Stomach (tissue), 9 donors: Measurements from ENCODE around the gene MSI2. TPM values are rescaled to one million over a fixed set of nuclear protein-coding genes. Genes with fewer than 3 reads are reported as not detected.

ENCODE experiments used
- DNase-seq, 2 donors: peaks; one replicate each; pipeline versions ENCODE4 v3.0.0 to v3.0.0-alpha.2; 2013 to 2019
- H3K27ac ChIP-seq, 5 donors: fragments of 200-600 bp in 4 of 5; sonication (generic) in 4 of 5; one replicate each; pipeline ENCODE4 v1.5.1; 2013 to 2019; ENCODE audit warnings: mild to moderate bottlenecking in 1 of 5, moderate library complexity in 1 of 5
- H3K27me3 ChIP-seq, 3 donors: fragments of 200-600 bp; sonication (generic); one replicate each; pipeline ENCODE4 v1.5.1; 2017 to 2019; ENCODE audit warnings: mixed run types in 1 of 3
- H3K36me3 ChIP-seq, 4 donors: fragments of 200-600 bp; sonication (generic); 1 replicate in 3 of 4; 2 replicates in 1 of 4; pipeline ENCODE4 v1.5.1; 2016 to 2019
- H3K4me1 ChIP-seq, 4 donors: fragments of 200-600 bp; sonication (generic); one replicate each; pipeline ENCODE4 v1.5.1; 2016 to 2019
- H3K4me3 ChIP-seq, 4 donors: fragments of 200-600 bp; sonication (generic) in 3 of 4; one replicate each; pipeline ENCODE4 v1.5.1; 2016 to 2019; ENCODE audit warnings: mild to moderate bottlenecking in 1 of 4
- H3K9me3 ChIP-seq, 4 donors: fragments of 200-600 bp; sonication (generic); one replicate each; pipeline ENCODE4 v1.5.1; 2016 to 2019
- EP300 ChIP-seq: sonication (generic); formaldehyde crosslinking; IDR thresholded peaks from one replicate; pipeline ENCODE4 v1.6.1; 2017; ENCODE audit warnings: antibody characterized with exemption
- POLR2A ChIP-seq, 4 donors: fragments of 450-650 bp; IDR thresholded peaks; one replicate each; pipeline ENCODE4 v1.6.1; 2016; ENCODE audit warnings: antibody characterized with exemption in 4 of 4, control low read depth in 2 of 4, mild to moderate bottlenecking in 1 of 4, moderate library complexity in 1 of 4
- POLR2AphosphoS5 ChIP-seq, 3 donors: sonication (generic); formaldehyde crosslinking; IDR thresholded peaks; one replicate each; pipeline ENCODE4 v1.6.1; 2016; ENCODE audit warnings: antibody characterized with exemption in 3 of 3
- WGBS, 5 donors: extraction: QIAGEN DNeasy Blood & Tissue Kit in 3 of 5; methylation state at CpG; one replicate each; pipeline versions ENCODE4 v1.1.5 to v1.1.7; 2013 to 2018; 5-methylcytosine and 5-hydroxymethylcytosine counted together
- intact Hi-C: fragments of 100-400 bp; cut with DNase I; formaldehyde crosslinking; loops from one replicate; pipeline ENCODE4 v1.15.1; 2023; ENCODE audit warnings: low total_unique reads
- polyA plus RNA-seq, 3 donors: library from polyadenylated mRNA; stranded (reverse); fragments of 200-250 nt; gene quantifications; one replicate each; pipeline ENCODE4 v1.2.3, GENCODE V29; 2013
- total RNA-seq, 5 donors: library from RNA; depleted of rRNA; stranded (reverse); fragments of >200 nt; gene quantifications; one replicate each; pipeline versions ENCODE4 v1.1.0 to v1.2.3, GENCODE V29; 2014 to 2016
- TF ChIP-seq, protein P1 (sequence below), 7 experiments: fragments of 450-650 bp in 4 of 7; fragments of 200-600 bp in 3 of 7; sonication (generic) in 3 of 7; IDR thresholded peaks; one replicate each; pipeline ENCODE4 v1.5.1; 2016 to 2019; ENCODE audit warnings: antibody characterized with exemption in 7 of 7, control low read depth in 2 of 7, mild to moderate bottlenecking in 1 of 7
- donor health status: healthy with polysubstance abuse.
- donor health status: Bipolar disorder and iron deficiency.
- donor health status: healthy.

MSI2 gene
- total and polyA plus RNA-seq, 8 donors, result 8.3 to 72.4 (median 22.9) TPM

DNA sequence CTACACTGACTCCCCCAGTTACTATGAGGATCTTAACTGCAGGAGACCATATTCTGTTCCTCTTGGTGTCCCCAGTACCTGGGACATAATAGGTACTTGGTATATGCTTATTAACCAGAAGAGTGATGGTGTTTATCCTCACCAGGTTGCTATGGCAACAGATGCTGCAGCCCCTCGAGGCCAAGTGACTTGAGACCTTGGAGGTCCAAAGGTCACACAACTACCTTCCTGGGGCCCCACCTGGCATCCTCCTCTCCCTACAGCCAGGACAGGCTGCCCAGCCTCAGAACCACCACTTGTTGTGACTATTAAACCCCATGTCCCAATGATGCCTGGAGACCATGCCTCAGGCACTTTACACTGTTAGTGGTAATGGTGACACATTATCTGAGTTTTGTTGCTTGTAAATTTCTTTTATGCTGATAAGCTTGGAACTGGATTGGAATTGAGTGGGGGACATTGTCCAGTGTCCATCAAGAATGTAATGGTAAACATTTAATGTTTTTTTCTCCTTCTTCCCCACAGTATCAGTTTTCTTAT is 299.4 kb downstream of the MSI2 start:
- peaks cover 7 to 28% (median 14%) of the 10 kb centered on the region in 4 donors for H3K4me1 ChIP-seq
- no peak for DNase-seq
- TF ChIP-seq, protein P1, sequence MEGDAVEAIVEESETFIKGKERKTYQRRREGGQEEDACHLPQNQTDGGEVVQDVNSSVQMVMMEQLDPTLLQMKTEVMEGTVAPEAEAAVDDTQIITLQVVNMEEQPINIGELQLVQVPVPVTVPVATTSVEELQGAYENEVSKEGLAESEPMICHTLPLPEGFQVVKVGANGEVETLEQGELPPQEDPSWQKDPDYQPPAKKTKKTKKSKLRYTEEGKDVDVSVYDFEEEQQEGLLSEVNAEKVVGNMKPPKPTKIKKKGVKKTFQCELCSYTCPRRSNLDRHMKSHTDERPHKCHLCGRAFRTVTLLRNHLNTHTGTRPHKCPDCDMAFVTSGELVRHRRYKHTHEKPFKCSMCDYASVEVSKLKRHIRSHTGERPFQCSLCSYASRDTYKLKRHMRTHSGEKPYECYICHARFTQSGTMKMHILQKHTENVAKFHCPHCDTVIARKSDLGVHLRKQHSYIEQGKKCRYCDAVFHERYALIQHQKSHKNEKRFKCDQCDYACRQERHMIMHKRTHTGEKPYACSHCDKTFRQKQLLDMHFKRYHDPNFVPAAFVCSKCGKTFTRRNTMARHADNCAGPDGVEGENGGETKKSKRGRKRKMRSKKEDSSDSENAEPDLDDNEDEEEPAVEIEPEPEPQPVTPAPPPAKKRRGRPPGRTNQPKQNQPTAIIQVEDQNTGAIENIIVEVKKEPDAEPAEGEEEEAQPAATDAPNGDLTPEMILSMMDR (IDR thresholded peaks at IDR 0.05), result no peak
- TF ChIP-seq EP300 (no peak), POLR2A (IDR thresholded peaks at IDR 0.05) (no peak), POLR2AphosphoS5 (IDR thresholded peaks at IDR 0.05) (no peak)
- intact Hi-C loops, result no loop called here
- WGBS, 5 donors, result 38 to 75% (median 67%) methylated on average over 1 of the region's 1 CpG
- H3K9me3 ChIP-seq, result no peaks in the 10 kb centered on the region
- H3K36me3 ChIP-seq, result peaks cover 0 to 3% (median 0%) of the 10 kb centered on the region in 4 donors
- no peak overlapping the region for H3K27ac ChIP-seq
- no peaks in the 10 kb centered on the region for H3K27me3 ChIP-seq
- no peak overlapping the region for H3K4me3 ChIP-seq

DNA sequence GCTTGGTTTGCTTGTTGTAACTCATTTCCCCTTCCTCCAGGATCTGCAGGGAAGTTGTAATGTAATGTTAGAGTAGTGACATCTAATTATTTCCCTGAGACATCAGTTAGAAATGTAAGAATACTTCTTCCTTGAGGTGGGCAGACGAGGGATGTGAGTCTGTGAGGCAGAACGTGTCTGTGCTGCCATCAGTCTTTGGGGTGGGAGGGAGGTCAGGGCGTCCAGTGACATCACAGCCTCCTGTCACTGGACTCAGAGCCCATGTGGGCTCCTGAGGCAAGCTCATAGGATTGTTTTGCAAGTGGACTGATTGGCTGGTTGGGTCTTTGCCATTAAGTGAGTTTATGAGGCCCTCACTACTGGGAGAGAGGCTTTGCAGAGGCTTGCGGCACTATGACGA is 300.0 kb downstream of the MSI2 start:
- TF ChIP-seq POLR2AphosphoS5 (IDR thresholded peaks at IDR 0.05), result no peak
- TF ChIP-seq, protein P1 (IDR thresholded peaks at IDR 0.05), result no peak
- TF ChIP-seq EP300, result no peak
- no peak for TF ChIP-seq POLR2A (IDR thresholded peaks at IDR 0.05)

DNA sequence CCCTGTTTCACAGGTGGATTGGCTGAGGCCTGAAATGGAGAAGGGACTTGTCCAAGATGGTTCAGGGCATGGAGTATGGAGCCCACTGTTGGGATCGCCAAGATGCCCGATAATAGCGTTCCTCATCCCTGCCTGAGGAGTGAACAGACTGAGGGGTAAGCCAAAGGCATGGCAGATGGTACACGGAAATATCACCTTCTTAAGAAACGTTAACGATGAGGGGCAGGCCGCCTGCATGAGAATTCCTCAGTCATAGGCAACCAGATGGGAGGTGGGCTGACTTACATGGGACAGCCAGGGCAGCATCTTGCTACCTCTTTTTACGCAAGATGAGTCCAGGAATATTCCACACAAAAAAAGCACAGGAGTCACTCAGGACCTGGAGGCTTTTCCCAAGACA is 300.7 kb downstream of the MSI2 start:
- no peak overlapping the region for H3K27ac ChIP-seq
- DNase-seq, result no peak
- peaks cover 0 to 3% (median 0%) of the 10 kb centered on the region in 4 donors for H3K36me3 ChIP-seq
- H3K9me3 ChIP-seq, result no peaks in the 10 kb centered on the region
- 88 to 99% (median 96%) methylated on average over 8 of the region's 8 CpGs for WGBS, 5 donors
- no peak for TF ChIP-seq POLR2AphosphoS5 (IDR thresholded peaks at IDR 0.05)
- no peak for TF ChIP-seq EP300
- no peak for TF ChIP-seq POLR2A (IDR thresholded peaks at IDR 0.05)
- TF ChIP-seq, protein P1 (IDR thresholded peaks at IDR 0.05), result no peak
- H3K4me1 ChIP-seq, result peaks cover 7 to 30% (median 13%) of the 10 kb centered on the region in 4 donors
- intact Hi-C loops, result no loop called here
- H3K4me3 ChIP-seq, result no peak overlapping the region
- H3K27me3 ChIP-seq, result no peaks in the 10 kb centered on the region

More for the DNA sequence above, 300.0 kb downstream of the MSI2 start:
- Histone ChIP-seq H3K36me3 (peaks cover 0 to 3% (median 0%) of the 10 kb centered on the region in 4 donors), H3K4me1 (peaks cover 7 to 30% (median 14%) of the 10 kb centered on the region in 4 donors), H3K9me3 (no peaks in the 10 kb centered on the region), H3K27me3 (no peaks in the 10 kb centered on the region), H3K4me3 (no peak overlapping the region), H3K27ac (no peak overlapping the region)
- WGBS, 5 donors, result 90 to 98% (median 94%) methylated on average over 2 to 5 of the region's 5 CpGs
- intact Hi-C loops, result no loop called here
- no peak for DNase-seq

DNA sequence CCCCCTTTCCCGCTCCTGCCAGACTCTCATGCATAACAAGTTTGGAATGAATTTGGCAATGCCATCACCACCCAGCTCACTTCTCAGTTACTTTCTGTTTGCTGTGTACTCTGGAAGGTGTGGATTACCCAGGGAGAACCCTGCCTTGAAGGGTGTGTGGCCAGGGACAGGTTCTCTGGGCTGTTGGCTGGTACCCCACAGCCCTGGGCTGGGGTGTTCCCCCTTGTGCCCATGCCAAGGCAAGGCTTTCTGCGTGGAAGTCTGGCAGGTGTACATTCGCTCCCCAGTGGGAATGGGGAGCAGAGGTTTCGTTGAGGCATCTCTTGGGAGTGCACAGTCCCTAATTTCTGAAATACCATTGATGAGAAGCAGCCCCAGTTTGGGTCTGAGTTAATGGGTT is 301.1 kb downstream of the MSI2 start:
- intact Hi-C loops, result no loop called here
- WGBS, 5 donors, result 63 to 93% (median 87%) methylated on average over 4 of the region's 4 CpGs

More for the DNA sequence above, 301.1 kb downstream of the MSI2 start:
- Histone ChIP-seq H3K27me3 (no peaks in the 10 kb centered on the region), H3K4me1 (peaks cover 7 to 26% (median 10%) of the 10 kb centered on the region in 4 donors), H3K9me3 (no peaks in the 10 kb centered on the region), H3K4me3 (no peak overlapping the region), H3K36me3 (peaks cover 0 to 3% (median 0%) of the 10 kb centered on the region in 4 donors), H3K27ac (no peak overlapping the region)
- TF ChIP-seq POLR2AphosphoS5 (IDR thresholded peaks at IDR 0.05), result no peak
- TF ChIP-seq POLR2A (IDR thresholded peaks at IDR 0.05), result no peak
- no peak for TF ChIP-seq EP300
- TF ChIP-seq, protein P1 (IDR thresholded peaks at IDR 0.05), result no peak
- DNase-seq, result no peak
